GM18870 (cell line): ENCODE measurements around the gene IRF3.

Source experiments
- ATAC-seq: cut with Tn5 transposase; IDR thresholded peaks from one replicate; pipeline ENCODE4 v1.9.1; 2021; ENCODE audit warnings: moderate library complexity; ENCODE audit not compliant: unreplicated experiment

The IRF3 gene

DNA sequence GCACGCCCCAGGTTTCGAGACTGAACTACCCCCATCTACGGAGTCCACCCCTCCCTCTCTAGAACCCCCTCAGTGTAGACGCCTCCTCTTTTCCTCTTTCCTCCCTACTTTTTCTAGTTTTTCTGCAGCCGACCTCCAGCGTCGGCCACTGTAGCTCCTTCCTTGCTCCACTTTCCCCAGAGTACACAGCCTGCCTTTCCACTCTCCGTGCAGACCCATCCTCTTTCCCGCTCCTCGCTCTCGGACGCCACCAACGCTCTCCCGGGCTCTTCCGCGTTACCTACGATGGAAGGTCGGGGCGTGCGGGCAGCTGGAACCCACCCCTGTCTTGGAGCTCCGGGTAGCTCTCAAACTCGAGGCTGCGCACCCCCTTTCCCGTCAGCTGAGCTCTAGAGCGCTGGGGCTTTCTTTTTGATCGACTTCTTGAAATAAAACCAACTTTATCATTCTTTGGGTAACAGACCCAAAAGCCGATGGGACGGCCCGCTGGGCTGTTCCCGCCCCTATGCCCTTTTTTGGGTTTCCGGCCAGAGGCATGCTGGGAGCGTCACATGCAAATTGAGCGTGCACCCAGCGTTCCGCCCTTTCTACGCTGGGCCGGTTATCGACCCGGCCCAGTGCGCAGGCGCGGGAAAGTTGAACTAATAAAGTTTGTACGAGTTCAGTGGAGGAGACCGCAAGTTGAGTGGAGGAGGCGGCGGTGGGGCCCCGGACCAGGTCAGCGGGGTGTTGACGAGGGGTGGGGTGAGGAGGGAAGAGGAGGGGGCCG, at the start of gene IRF3, which contains the start of gene BCL2L12:
TSS of gene IRF3 (minus strand) at position 507 of the 769 bp plus-strand sequence. CDS start 1,019 bp downstream, outside the sequence.
TSS of gene BCL2L12 (plus strand) at position 583 of the 769 bp plus-strand sequence. CDS start 760 bp downstream, outside the sequence.
- ATAC-seq, result peak; percentile 68

DNA sequence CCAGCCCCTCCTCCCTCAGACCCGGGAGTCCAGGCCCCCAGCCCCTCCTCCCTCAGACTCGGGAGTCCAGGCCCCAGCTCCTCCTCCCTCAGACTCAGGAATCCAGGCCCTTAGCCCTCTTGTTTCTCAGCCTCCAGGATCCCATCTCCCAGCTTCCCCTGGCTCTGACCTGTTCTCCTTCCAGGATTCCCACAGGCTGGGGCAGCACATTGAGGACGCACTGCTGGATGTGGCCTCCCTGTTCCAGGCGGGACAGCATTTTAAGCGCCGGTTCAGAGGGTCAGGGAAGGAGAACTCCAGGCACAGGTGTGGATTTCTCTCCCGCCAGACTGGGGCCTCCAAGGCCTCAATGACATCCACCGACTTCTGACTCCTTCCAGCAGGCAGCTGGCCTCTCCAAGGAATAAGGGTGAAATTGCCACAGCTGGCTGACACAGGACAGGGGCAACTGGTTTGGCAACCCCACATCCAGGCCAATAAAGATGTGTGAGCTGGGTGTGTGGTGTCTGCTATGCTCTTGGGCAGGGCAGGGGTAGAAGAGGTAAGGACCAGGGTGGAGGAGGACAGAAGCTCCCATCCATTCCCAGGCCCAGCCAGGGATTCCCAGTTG, 47.7 kb upstream of the IRF3 start:
- no peak for ATAC-seq

- ATAC-seq, result no peak
Measured at GRCh38 chr19:49712397-49712859, 46.8 kb upstream of the IRF3 start.

DNA sequence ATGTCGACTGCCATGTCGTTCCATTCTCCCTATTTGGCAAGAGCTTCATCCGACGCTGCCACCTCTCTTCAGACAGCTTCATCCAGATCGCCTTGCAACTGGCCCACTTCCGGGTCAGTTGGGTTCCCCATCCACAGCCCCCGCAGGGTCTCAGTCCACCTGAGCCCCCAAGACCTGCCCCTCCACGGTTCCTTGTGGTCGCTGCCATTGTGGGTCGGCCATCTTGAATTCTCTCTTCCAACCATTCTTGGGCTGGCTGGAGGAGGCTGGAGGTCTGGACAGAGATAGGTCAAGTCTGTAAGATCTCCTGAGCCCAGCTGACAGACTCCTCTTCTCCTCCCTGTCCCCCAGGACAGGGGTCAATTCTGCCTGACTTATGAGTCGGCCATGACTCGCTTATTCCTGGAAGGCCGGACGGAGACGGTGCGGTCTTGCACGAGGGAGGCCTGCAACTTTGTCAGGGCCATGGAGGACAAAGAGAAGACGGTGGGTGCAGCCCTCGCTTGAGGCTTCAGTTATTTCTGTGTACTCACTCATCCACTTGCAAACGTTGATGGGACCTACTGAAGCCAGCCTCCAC, 44.8 kb upstream of the IRF3 start:
- ATAC-seq, result no peak

GRCh38 chr19:49705919-49706318, 40.3 kb upstream of the IRF3 start:
- ATAC-seq, result no peak

DNA sequence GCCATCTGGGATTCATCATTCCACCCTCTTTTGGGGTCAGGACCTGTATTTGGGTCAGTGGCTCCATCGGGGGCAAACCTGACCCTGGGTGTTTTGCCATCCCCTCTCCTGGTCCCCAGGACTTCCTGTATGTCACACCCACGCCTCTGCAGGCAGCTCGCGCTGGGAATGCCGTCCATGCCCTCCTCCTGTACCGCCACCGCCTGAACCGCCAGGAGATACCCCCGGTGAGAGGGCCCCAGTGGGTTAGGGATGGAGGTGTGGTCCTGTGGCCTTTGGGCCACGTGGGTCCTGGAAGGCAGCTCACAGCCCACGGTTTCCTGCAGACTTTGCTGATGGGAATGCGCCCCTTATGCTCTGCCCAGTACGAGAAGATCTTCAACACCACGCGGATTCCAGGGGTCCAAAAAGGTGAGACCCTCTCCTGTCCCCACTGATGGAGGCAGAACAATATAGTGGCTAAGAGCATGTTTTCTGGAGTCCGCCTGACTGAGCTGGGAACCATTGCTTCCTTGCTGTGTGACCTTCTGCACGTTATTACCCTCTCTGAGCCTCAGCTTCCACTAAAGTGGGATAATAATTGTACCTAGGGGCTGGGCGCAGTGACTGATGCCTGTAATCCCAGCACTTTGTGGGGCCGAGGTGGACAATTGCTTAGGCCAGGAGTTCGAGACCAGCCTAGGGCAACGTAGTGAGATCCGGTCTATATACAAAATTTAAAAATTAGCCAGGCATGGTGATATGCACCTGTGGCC, 39.4 kb upstream of the IRF3 start:
- ATAC-seq, result no peak

DNA sequence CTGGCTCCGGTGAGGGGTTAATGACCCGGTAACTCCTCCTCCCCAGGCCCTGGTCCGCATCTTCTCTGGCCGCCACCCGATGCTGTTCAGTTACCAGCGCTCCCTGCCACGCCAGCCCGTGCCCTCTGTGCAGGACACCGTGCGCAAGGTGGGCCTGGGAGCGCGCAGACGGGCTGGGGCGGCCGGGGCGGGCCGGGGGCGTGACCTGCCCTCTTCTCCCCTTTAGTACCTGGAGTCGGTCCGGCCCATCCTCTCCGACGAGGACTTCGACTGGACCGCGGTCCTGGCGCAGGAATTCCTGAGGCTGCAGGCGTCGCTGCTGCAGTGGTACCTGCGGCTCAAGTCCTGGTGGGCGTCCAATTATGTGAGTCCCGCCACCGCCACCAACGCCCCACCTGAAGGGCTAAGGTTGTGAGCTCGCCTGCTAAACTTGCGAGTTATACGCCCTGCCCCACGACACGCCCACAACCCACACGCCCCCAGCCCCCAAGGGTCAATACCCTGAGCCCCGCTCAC, 35.7 kb upstream of the IRF3 start:
- no peak for ATAC-seq

GRCh38 chr19:49700563-49700962, 34.9 kb upstream of the IRF3 start:
- ATAC-seq, result no peak

DNA sequence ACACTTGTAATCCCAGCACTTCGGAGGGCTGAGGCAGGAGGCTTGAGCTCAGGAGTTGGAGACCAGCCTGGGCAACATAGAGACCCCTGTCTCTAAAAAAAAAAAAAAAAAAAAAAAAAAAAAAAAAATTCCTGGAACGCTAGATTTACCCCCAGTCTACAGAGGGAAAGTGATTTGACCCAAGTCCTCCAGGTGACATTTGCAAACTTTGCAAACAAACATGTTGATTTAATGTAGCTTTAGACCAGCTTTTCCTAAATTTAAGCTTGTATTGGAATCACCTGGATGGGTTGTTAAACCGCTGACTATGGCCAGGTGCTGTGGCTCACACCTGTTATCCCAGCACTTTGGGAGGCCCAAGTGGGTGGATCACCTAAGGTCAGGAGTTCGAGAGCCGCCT, 33.7 kb upstream of the IRF3 start:
- ATAC-seq, result no peak

GRCh38 chr19:49696865-49697264, 31.2 kb upstream of the IRF3 start:
- ATAC-seq, result no peak

GRCh38 chr19:49696115-49696514, 30.5 kb upstream of the IRF3 start:
- ATAC-seq, result no peak

DNA sequence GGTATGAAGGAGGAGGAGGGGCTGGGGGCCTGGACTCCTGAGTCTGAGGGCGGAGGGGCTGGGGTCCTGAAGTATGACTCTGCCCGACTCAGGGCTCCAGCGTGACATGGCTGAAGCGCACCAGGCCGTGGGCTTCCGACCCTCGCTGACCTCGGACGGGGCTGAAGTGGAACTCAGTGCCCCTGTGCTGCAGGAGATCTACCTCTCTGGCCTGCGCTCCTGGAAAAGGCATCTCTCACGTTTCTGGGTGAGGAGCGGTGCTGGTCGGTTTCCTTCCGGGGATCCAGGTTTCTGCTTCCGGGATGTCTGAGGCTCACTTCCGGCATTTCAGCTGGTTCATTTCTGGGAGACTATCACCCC, 26.5 kb upstream of the IRF3 start:
- ATAC-seq, result no peak

- ATAC-seq, result no peak
Measured at GRCh38 chr19:49691243-49692146, 25.8 kb upstream of the IRF3 start.

DNA sequence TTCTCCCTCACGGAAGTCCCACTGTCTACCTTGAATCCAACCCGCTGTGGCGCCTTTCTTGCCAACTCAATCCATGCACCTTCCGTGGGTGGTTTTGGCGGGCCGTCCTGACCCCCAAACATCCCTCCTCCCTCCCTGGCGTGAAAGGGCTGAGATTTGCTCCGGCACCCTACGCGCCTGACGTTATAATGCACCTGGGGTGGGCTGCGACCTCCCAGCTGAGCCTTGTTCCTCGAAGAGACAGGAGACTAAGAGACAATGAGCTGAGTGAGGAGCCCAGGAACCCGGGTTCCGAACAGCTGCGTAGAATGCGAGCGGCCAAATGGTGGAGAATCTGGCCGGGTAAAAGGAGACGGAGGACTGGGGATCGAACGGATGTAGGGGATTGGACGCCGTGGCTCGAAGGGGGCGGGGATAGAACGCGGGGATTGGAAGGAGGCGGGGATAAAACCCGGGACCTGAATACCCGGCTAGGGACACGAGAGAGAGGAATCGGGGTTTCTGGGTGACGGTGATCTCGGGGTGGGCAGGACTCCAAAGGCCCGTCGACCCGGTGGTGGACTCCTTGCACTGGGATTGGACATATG, 25.1 kb upstream of the IRF3 start, which contains the start of gene CPT1C:
TSS of gene CPT1C (plus strand) at position 461 of the 587 bp plus-strand sequence. CDS start 1,137 bp downstream, outside the sequence.
- no peak for ATAC-seq

GRCh38 chr19:49690079-49690655, 24.5 kb upstream of the IRF3 start:
- ATAC-seq, result no peak

GRCh38 chr19:49689133-49690078, 23.7 kb upstream of the IRF3 start, which contains the start of gene ADM5:
Gene ADM5 (plus strand): TSS chr19:49689594. CDS start chr19:49689838, 244 bp downstream.
- no peak for ATAC-seq

DNA sequence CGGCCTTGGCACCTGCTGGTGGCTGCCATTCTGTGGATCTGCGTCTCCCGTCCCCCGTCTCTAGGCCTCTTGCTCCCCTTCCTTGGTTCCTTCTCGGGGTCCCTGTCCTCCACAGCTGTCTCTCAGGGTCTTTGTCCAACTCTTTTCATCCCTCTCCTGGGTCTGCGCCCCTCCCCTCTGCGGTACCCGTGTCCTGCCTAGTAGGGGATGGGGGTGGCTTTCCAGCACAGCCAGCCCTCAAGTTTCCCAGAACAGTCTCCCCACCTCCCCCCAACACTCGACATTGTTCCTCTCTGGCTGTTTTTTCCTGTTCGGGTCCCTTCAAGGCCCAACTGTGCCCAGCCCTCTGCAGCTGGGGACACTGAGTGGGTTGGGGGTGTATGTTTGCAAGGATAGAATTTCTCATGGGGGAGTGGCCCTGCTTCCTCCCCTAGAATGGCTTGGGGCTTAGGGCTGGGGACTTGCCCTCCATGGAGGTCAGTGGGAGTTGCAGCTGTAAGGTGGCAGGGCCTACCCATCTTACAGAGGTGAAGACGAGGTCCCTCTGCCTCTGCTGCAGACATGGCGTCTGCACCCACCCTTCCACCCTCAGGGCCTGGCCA, 23.0 kb upstream of the IRF3 start:
- ATAC-seq, result no peak
